Naive thymus-derived CD8-positive, alpha-beta T cell (primary cell): Measurements from ENCODE around the gene COBL. TPM values are rescaled to one million over a fixed set of nuclear protein-coding genes. Genes with fewer than 3 reads are reported as not detected.

ENCODE experiments used
- ATAC-seq, 2 donors: fragments of 150-1000 bp; cut with Tn5 transposase in 1 of 2; sonication (Bioruptor Pico), chemical (Tn5 transposase) in 1 of 2; 1 replicate in 1 of 2; 2 replicates in 1 of 2; pipeline ENCODE4 v1.10.0; 2021; ENCODE audit warnings: mild to moderate bottlenecking in 2 of 2, moderate library complexity in 2 of 2
- POLR2A ChIA-PET: fragments of 350-600 bp; sonication (Branson Sonifier 250); formaldehyde crosslinking; loops from one replicate; lab custom pipeline; 2021; ENCODE audit warnings: antibody characterized with exemption; lab: Charles Lee
- DNase-seq, 10 donors: peaks; one replicate each; pipeline versions ENCODE4 v3.0.0 to v3.0.0-alpha.2; 2020 to 2022
- H3K27ac Mint-ChIP-seq, 10 donors: one replicate each; pipeline ENCODE4 v1.8.0; 2020 to 2022; ENCODE audit warnings: mild to moderate bottlenecking in 10 of 10, mixed read lengths in 10 of 10, moderate library complexity in 4 of 10, inconsistent platforms in 1 of 10
- H3K27me3 Mint-ChIP-seq, 5 donors: one replicate each; pipeline ENCODE4 v1.8.0; 2021 to 2022; ENCODE audit warnings: mixed read lengths in 5 of 5
- H3K36me3 Mint-ChIP-seq, 3 donors: one replicate each; pipeline ENCODE4 v1.8.0; 2020 to 2022; ENCODE audit warnings: mixed read lengths in 3 of 3, mild to moderate bottlenecking in 2 of 3, inconsistent platforms in 1 of 3
- H3K4me1 Mint-ChIP-seq, 4 donors: one replicate each; pipeline ENCODE4 v1.8.0; 2021 to 2022; ENCODE audit warnings: mixed read lengths in 4 of 4
- H3K4me3 Mint-ChIP-seq, 10 donors: one replicate each; pipeline ENCODE4 v1.8.0; 2020 to 2022; ENCODE audit warnings: mild to moderate bottlenecking in 10 of 10, mixed read lengths in 10 of 10, moderate library complexity in 6 of 10, inconsistent platforms in 1 of 10
- H3K9me3 Mint-ChIP-seq, 9 donors: one replicate each; pipeline ENCODE4 v1.8.0; 2020 to 2022; ENCODE audit warnings: mixed read lengths in 9 of 9, mild to moderate bottlenecking in 3 of 9, inconsistent platforms in 1 of 9, moderate library complexity in 1 of 9
- polyA plus RNA-seq, 3 donors: library from polyadenylated mRNA; unstranded; fragments of 300-500 nt; fragmentation: Illumina TruSeq; gene quantifications; one replicate each; pipeline ENCODE4 v1.2.3, GENCODE V29; 2021
- total RNA-seq, 8 experiments: library from RNA in 2 of 8; stranded (reverse) in 2 of 8; gene quantifications; one replicate each; pipeline ENCODE4 v1.2.3 and lab custom pipeline; 2021 to 2026

COBL gene
- total and polyA plus RNA-seq, 5 experiments from 2014 or later: not detected

GRCh38 chr7:51344406-51345138 is 28.0 kb upstream of the COBL start:
- H3K27me3 Mint-ChIP-seq: peaks cover 2 to 15% (median 8%) of the 10 kb centered on the region in 5 donors
- DNase-seq (no peak), ATAC-seq (no peak)
- no peaks in the 10 kb centered on the region for H3K4me1 Mint-ChIP-seq
- no peaks in the 10 kb centered on the region for H3K9me3 Mint-ChIP-seq
- POLR2A ChIA-PET: no interaction called here
- H3K36me3 Mint-ChIP-seq: no peaks in the 10 kb centered on the region
- H3K4me3 Mint-ChIP-seq: no peak overlapping the region
- H3K27ac Mint-ChIP-seq: no peak overlapping the region

- H3K4me3 Mint-ChIP-seq: no peak overlapping the region
- no peak overlapping the region for H3K27ac Mint-ChIP-seq
- no peaks in the 10 kb centered on the region for H3K36me3 Mint-ChIP-seq
- ATAC-seq (no peak), DNase-seq (no peak)
- H3K27me3 Mint-ChIP-seq: peaks cover 2 to 15% (median 9%) of the 10 kb centered on the region in 5 donors
- no peaks in the 10 kb centered on the region for H3K9me3 Mint-ChIP-seq
- no peaks in the 10 kb centered on the region for H3K4me1 Mint-ChIP-seq
- POLR2A ChIA-PET: no interaction called here
These were observed 24.3 kb upstream of the COBL start for GRCh38 chr7:51340936-51341335.

GRCh38 chr7:51340029-51340838 is 23.6 kb upstream of the COBL start:
- POLR2A ChIA-PET: no interaction called here
- DNase-seq: no peak
- no peak overlapping the region for H3K27ac Mint-ChIP-seq
- no peak for ATAC-seq
- H3K9me3 Mint-ChIP-seq: no peaks in the 10 kb centered on the region
- H3K36me3 Mint-ChIP-seq: no peaks in the 10 kb centered on the region
- H3K4me3 Mint-ChIP-seq: no peak overlapping the region
- no peaks in the 10 kb centered on the region for H3K4me1 Mint-ChIP-seq
- peaks cover 2 to 14% (median 9%) of the 10 kb centered on the region in 5 donors for H3K27me3 Mint-ChIP-seq

GRCh38 chr7:51335057-51335456 is 18.4 kb upstream of the COBL start:
- H3K9me3 Mint-ChIP-seq: no peaks in the 10 kb centered on the region
- H3K27ac Mint-ChIP-seq: no peak overlapping the region
- ATAC-seq (no peak), DNase-seq (no peak)
- H3K4me1 Mint-ChIP-seq: no peaks in the 10 kb centered on the region
- no peak overlapping the region for H3K4me3 Mint-ChIP-seq
- H3K36me3 Mint-ChIP-seq: no peaks in the 10 kb centered on the region
- POLR2A ChIA-PET: no interaction called here
- H3K27me3 Mint-ChIP-seq: peaks cover 0 to 8% (median 0%) of the 10 kb centered on the region in 5 donors

- H3K27ac Mint-ChIP-seq: no peak overlapping the region
- ATAC-seq (no peak), DNase-seq (no peak)
- no peaks in the 10 kb centered on the region for H3K36me3 Mint-ChIP-seq
- H3K4me3 Mint-ChIP-seq: no peak overlapping the region
- peaks cover 0 to 6% (median 0%) of the 10 kb centered on the region in 5 donors for H3K27me3 Mint-ChIP-seq
- H3K9me3 Mint-ChIP-seq: no peaks in the 10 kb centered on the region
- POLR2A ChIA-PET: no interaction called here
- no peaks in the 10 kb centered on the region for H3K4me1 Mint-ChIP-seq
These were observed 13.2 kb upstream of the COBL start for GRCh38 chr7:51329696-51330263.

GRCh38 chr7:51328351-51328801 is 11.8 kb upstream of the COBL start:
- Mint-ChIP-seq H3K9me3 (no peaks in the 10 kb centered on the region), H3K27me3 (peaks cover 0 to 6% (median 0%) of the 10 kb centered on the region in 5 donors), H3K4me1 (no peaks in the 10 kb centered on the region), H3K4me3 (no peak overlapping the region), H3K27ac (no peak overlapping the region), H3K36me3 (no peaks in the 10 kb centered on the region)
- POLR2A ChIA-PET: no interaction called here
- DNase-seq (no peak), ATAC-seq (no peak)

GRCh38 chr7:51327287-51327717 is 10.7 kb upstream of the COBL start:
- DNase-seq (no peak), ATAC-seq (no peak)
- Mint-ChIP-seq H3K9me3 (no peaks in the 10 kb centered on the region), H3K36me3 (no peaks in the 10 kb centered on the region), H3K4me1 (no peaks in the 10 kb centered on the region), H3K4me3 (no peak overlapping the region), H3K27ac (no peak overlapping the region), H3K27me3 (peaks cover 0 to 3% (median 0%) of the 10 kb centered on the region in 5 donors)
- POLR2A ChIA-PET: no interaction called here

GRCh38 chr7:51326656-51327286 is 10.2 kb upstream of the COBL start:
- Mint-ChIP-seq H3K27ac (no peak overlapping the region), H3K4me1 (no peaks in the 10 kb centered on the region), H3K4me3 (no peak overlapping the region), H3K27me3 (peaks cover 0 to 3% (median 0%) of the 10 kb centered on the region in 5 donors), H3K9me3 (no peaks in the 10 kb centered on the region), H3K36me3 (no peaks in the 10 kb centered on the region)
- ATAC-seq (no peak), DNase-seq (no peak)
- POLR2A ChIA-PET: no interaction called here

- Mint-ChIP-seq H3K9me3 (no peaks in the 10 kb centered on the region), H3K27ac (no peak overlapping the region), H3K4me3 (no peak overlapping the region), H3K4me1 (no peaks in the 10 kb centered on the region), H3K36me3 (no peaks in the 10 kb centered on the region), H3K27me3 (peaks cover 0 to 5% (median 0%) of the 10 kb centered on the region in 5 donors)
- POLR2A ChIA-PET: no interaction called here
- DNase-seq (no peak), ATAC-seq (no peak)
These were observed 9.3 kb upstream of the COBL start for GRCh38 chr7:51325908-51326307.

GRCh38 chr7:51325261-51325676 is 8.7 kb upstream of the COBL start:
- Mint-ChIP-seq H3K27me3 (peaks cover 0 to 5% (median 3%) of the 10 kb centered on the region in 5 donors), H3K9me3 (no peaks in the 10 kb centered on the region), H3K27ac (no peak overlapping the region), H3K36me3 (no peaks in the 10 kb centered on the region), H3K4me1 (no peaks in the 10 kb centered on the region), H3K4me3 (no peak overlapping the region)
- POLR2A ChIA-PET: no interaction called here
- ATAC-seq (no peak), DNase-seq (no peak)

- DNase-seq (no peak), ATAC-seq (no peak)
- Mint-ChIP-seq H3K27ac (no peak overlapping the region), H3K9me3 (no peaks in the 10 kb centered on the region), H3K4me3 (no peak overlapping the region), H3K27me3 (peaks cover 0 to 8% (median 5%) of the 10 kb centered on the region in 5 donors), H3K36me3 (no peaks in the 10 kb centered on the region), H3K4me1 (no peaks in the 10 kb centered on the region)
- POLR2A ChIA-PET: no interaction called here
These were observed 7.7 kb upstream of the COBL start for GRCh38 chr7:51324206-51324898.

GRCh38 chr7:51321961-51322515 is 5.4 kb upstream of the COBL start:
- no peak overlapping the region for H3K27ac Mint-ChIP-seq
- POLR2A ChIA-PET: no interaction called here
- no peak for DNase-seq
- ATAC-seq: no peak
- no peak overlapping the region for H3K4me3 Mint-ChIP-seq
- peaks cover 4 to 29% (median 18%) of the 10 kb centered on the region in 5 donors for H3K27me3 Mint-ChIP-seq
- H3K4me1 Mint-ChIP-seq: peaks cover 0 to 7% (median 3%) of the 10 kb centered on the region in 4 donors
- H3K9me3 Mint-ChIP-seq: no peaks in the 10 kb centered on the region
- no peaks in the 10 kb centered on the region for H3K36me3 Mint-ChIP-seq
